Measurements from ENCODE around the gene PHETA2.
"Not testable (repeated sequence)": the region's sequence is repeated elsewhere in the genome, so short reads cannot be mapped to it uniquely, and the experiment has no call there.

PHETA2 gene

GRCh38 chr22:42127606-42128005 is 53.6 kb downstream of the PHETA2 start:
- Histone ChIP-seq H3K4me1 (ENCODE audit: control insufficient read depth, insufficient read depth, low read length, poor library complexity, severe bottlenecking) (no peaks in the 10 kb centered on the region), H3K36me3 (ENCODE audit: control insufficient read depth, insufficient read depth, low read length) (no peaks in the 10 kb centered on the region), H3K27ac (ENCODE audit: insufficient read depth, low read length, poor library complexity, severe bottlenecking) (no peak overlapping the region), H3K27me3 (replicated peaks; ENCODE audit: control insufficient read depth, insufficient read depth, low read length, poor library complexity, severe bottlenecking) (no peaks in the 10 kb centered on the region), H3K9me3 (ENCODE audit: control insufficient read depth, low read length) (no peaks in the 10 kb centered on the region), H3K4me3 (ENCODE audit: insufficient read depth, low read depth, low read length, poor library complexity, severe bottlenecking) (no peak overlapping the region)
- DNase-seq, result no peak

DNA sequence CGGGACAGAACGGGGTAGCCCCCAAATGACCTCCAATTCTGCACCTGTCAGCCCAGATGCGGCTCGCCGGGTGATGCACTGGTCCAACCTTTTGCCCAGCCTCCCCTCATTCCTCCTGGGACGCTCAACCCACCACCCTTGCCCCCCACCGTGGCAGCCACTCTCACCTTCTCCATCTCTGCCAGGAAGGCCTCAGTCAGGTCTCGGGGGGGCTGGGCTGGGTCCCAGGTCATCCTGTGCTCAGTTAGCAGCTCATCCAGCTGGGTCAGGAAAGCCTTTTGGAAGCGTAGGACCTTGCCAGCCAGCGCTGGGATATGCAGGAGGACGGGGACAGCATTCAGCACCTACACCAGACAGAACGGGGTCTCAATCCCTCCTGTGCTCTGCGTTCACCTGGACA is 54.0 kb downstream of the PHETA2 start:
- H3K27ac ChIP-seq (ENCODE audit: insufficient read depth, low read length, poor library complexity, severe bottlenecking); H3K4me3 ChIP-seq (ENCODE audit: insufficient read depth, low read depth, low read length, poor library complexity, severe bottlenecking); DNase-seq; H3K36me3 ChIP-seq (ENCODE audit: control insufficient read depth, insufficient read depth, low read length); H3K27me3 ChIP-seq (replicated peaks; ENCODE audit: control insufficient read depth, insufficient read depth, low read length, poor library complexity, severe bottlenecking); H3K9me3 ChIP-seq (ENCODE audit: control insufficient read depth, low read length); H3K4me1 ChIP-seq (ENCODE audit: control insufficient read depth, insufficient read depth, low read length, poor library complexity, severe bottlenecking): not testable (repeated sequence)
